Mucosa of rectum (tissue), 2 donors: Measurements from ENCODE around the gene DLX2.
"Not testable (repeated sequence)": the region's sequence is repeated elsewhere in the genome, so short reads cannot be mapped to it uniquely, and the experiment has no call there.

Experiments used
- H3K27ac ChIP-seq, 2 donors: one replicate each; pipeline ENCODE4 v1.7.0; 2013; ENCODE audit warnings: inconsistent platforms in 2 of 2, low read depth in 2 of 2, low read length in 2 of 2
- H3K27me3 ChIP-seq, 2 donors: one replicate each; pipeline ENCODE4 v1.7.0; 2013; ENCODE audit warnings: low read length in 2 of 2; ENCODE audit not compliant: control insufficient read depth in 2 of 2, insufficient read depth in 2 of 2
- H3K36me3 ChIP-seq, 2 donors: one replicate each; pipeline ENCODE4 v1.7.0; 2013; ENCODE audit warnings: low read length in 2 of 2; ENCODE audit not compliant: control insufficient read depth in 2 of 2, insufficient read depth in 2 of 2
- H3K4me1 ChIP-seq, 2 donors: one replicate each; pipeline ENCODE4 v1.7.0; 2013; ENCODE audit warnings: low read length in 2 of 2, mild to moderate bottlenecking in 1 of 2; ENCODE audit not compliant: control insufficient read depth in 2 of 2, insufficient read depth in 2 of 2
- H3K4me3 ChIP-seq, 2 donors: one replicate each; pipeline ENCODE4 v1.7.0; 2013; ENCODE audit warnings: low read length in 2 of 2
- H3K9ac ChIP-seq, 2 donors: one replicate each; pipeline ENCODE4 v1.7.0; 2013; ENCODE audit warnings: low read length in 2 of 2, low read depth in 1 of 2, mild to moderate bottlenecking in 1 of 2
- H3K9me3 ChIP-seq, 2 donors: one replicate each; pipeline ENCODE4 v1.7.0; 2013; ENCODE audit warnings: low read length in 2 of 2; ENCODE audit not compliant: control insufficient read depth in 2 of 2
- donor health status: healthy.
- donor health status: Normal muscosa, but diverticular disease.

Gene DLX2

GRCh38 chr2:172129404-172129803, 26.7 kb upstream of the DLX2 start:
- Histone ChIP-seq H3K4me3 (no peak overlapping the region), H3K27me3 (no peaks in the 10 kb centered on the region), H3K9me3 (no peaks in the 10 kb centered on the region), H3K4me1 (no peaks in the 10 kb centered on the region), H3K36me3 (no peaks in the 10 kb centered on the region), H3K9ac (no peak overlapping the region), H3K27ac (no peak overlapping the region)

GRCh38 chr2:172128484-172128883, 25.8 kb upstream of the DLX2 start:
- Histone ChIP-seq H3K27me3 (no peaks in the 10 kb centered on the region), H3K27ac (no peak overlapping the region), H3K9me3 (no peaks in the 10 kb centered on the region), H3K4me3 (no peak overlapping the region), H3K4me1 (no peaks in the 10 kb centered on the region), H3K36me3 (no peaks in the 10 kb centered on the region), H3K9ac (no peak overlapping the region)

GRCh38 chr2:172120118-172120517, 17.4 kb upstream of the DLX2 start:
- H3K4me3 ChIP-seq = no peak overlapping the region
- no peaks in the 10 kb centered on the region for H3K4me1 ChIP-seq
- no peak overlapping the region for H3K27ac ChIP-seq
- H3K36me3 ChIP-seq = no peaks in the 10 kb centered on the region
- no peak overlapping the region for H3K9ac ChIP-seq
- H3K27me3 ChIP-seq = peaks cover 0 to 3% of the 10 kb centered on the region in 2 donors
- H3K9me3 ChIP-seq = no peaks in the 10 kb centered on the region

- Histone ChIP-seq H3K9ac (no peak overlapping the region), H3K27ac (no peak overlapping the region), H3K9me3 (no peaks in the 10 kb centered on the region), H3K4me3 (no peak overlapping the region), H3K4me1 (no peaks in the 10 kb centered on the region), H3K27me3 (peaks cover 0 to 3% of the 10 kb centered on the region in 2 donors), H3K36me3 (no peaks in the 10 kb centered on the region)
Observed at GRCh38 chr2:172119089-172119488, 16.4 kb upstream of the DLX2 start.

- Histone ChIP-seq H3K9ac (no peak overlapping the region), H3K4me3 (no peak overlapping the region), H3K9me3 (no peaks in the 10 kb centered on the region), H3K4me1 (no peaks in the 10 kb centered on the region), H3K27me3 (peaks cover 2 to 3% of the 10 kb centered on the region in 2 donors), H3K36me3 (no peaks in the 10 kb centered on the region), H3K27ac (no peak overlapping the region)
Observed at GRCh38 chr2:172116107-172116506, 13.4 kb upstream of the DLX2 start.

- no peak overlapping the region for H3K9ac ChIP-seq
- H3K9me3 ChIP-seq = no peaks in the 10 kb centered on the region
- no peak overlapping the region for H3K4me3 ChIP-seq
- H3K4me1 ChIP-seq = no peaks in the 10 kb centered on the region
- H3K36me3 ChIP-seq = no peaks in the 10 kb centered on the region
- H3K27me3 ChIP-seq = peaks cover 7 to 8% of the 10 kb centered on the region in 2 donors
- no peak overlapping the region for H3K27ac ChIP-seq
Observed at GRCh38 chr2:172114579-172114978, 11.9 kb upstream of the DLX2 start.

GRCh38 chr2:172114176-172114575, 11.5 kb upstream of the DLX2 start:
- not testable (repeated sequence) for H3K9me3 ChIP-seq

GRCh38 chr2:172113617-172114016, 10.9 kb upstream of the DLX2 start:
- Histone ChIP-seq H3K36me3 (no peaks in the 10 kb centered on the region), H3K9ac (no peak overlapping the region), H3K9me3 (no peaks in the 10 kb centered on the region), H3K27ac (no peak overlapping the region), H3K4me1 (no peaks in the 10 kb centered on the region), H3K4me3 (no peak overlapping the region), H3K27me3 (peaks cover 7 to 10% of the 10 kb centered on the region in 2 donors)

More at GRCh38 chr2:172114176-172114575, 11.5 kb upstream of the DLX2 start:
- H3K9ac ChIP-seq, H3K27me3 ChIP-seq, H3K4me3 ChIP-seq, H3K4me1 ChIP-seq, H3K36me3 ChIP-seq, H3K27ac ChIP-seq: not testable (repeated sequence)

GRCh38 chr2:172109988-172110811, 7.5 kb upstream of the DLX2 start:
- Histone ChIP-seq H3K4me3 (no peak overlapping the region), H3K27ac (no peak overlapping the region), H3K36me3 (no peaks in the 10 kb centered on the region), H3K9me3 (no peaks in the 10 kb centered on the region), H3K4me1 (peaks cover 0 to 9% of the 10 kb centered on the region in 2 donors), H3K27me3 (peaks cover 34 to 36% of the 10 kb centered on the region in 2 donors), H3K9ac (no peak overlapping the region)

- Histone ChIP-seq H3K4me1 (peaks cover 0 to 9% of the 10 kb centered on the region in 2 donors), H3K4me3 (no peak overlapping the region), H3K27ac (no peak overlapping the region), H3K9ac (no peak overlapping the region), H3K36me3 (no peaks in the 10 kb centered on the region), H3K27me3 (peaks cover 38 to 41% of the 10 kb centered on the region in 2 donors), H3K9me3 (no peaks in the 10 kb centered on the region)
Observed at GRCh38 chr2:172109256-172109987, 6.7 kb upstream of the DLX2 start.
